GM12878 (cell line): ENCODE data around the gene OR6Y1. TPM values are rescaled to one million over a fixed set of nuclear protein-coding genes. Genes with fewer than 3 reads are reported as not detected.

ENCODE experiments used
- ATAC-seq: fragments of 200-7000 bp; cut with Tn5 transposase; 3 replicates; pipeline ENCODE4 v1.9.1; 2020; ENCODE audit warnings: mild to moderate bottlenecking, moderate library complexity
- BruUV-seq: library from RNA; stranded (reverse); fragments of 400-500 nt; replicated peaks from 2 replicates; lab custom pipeline; 2021; lab: Mats Ljungman, UMichigan
- CTCF ChIA-PET: fragments of 300-600 bp; sonication (Branson Sonifier 250); formaldehyde crosslinking; extraction: SDS; loops from one replicate; lab custom pipeline; 2021; ENCODE audit warnings: inconsistent platforms; lab: Yijun Ruan, JAX
- POLR2A ChIA-PET: fragments of 350-600 bp; formaldehyde crosslinking; extraction: SDS; loops from one replicate; lab custom pipeline; 2021; ENCODE audit warnings: inconsistent platforms; lab: Charles Lee
- RAD21 ChIA-PET: fragments of 300-600 bp; sonication (Branson Sonifier 250); formaldehyde crosslinking; loops from one replicate; lab custom pipeline; 2023; ENCODE audit warnings: antibody characterized with exemption; ENCODE audit not compliant: unreplicated experiment; lab: Charles Lee
- SMC1A ChIA-PET: fragments of 300-600 bp; sonication (Branson Sonifier 250); formaldehyde crosslinking; loops from one replicate; lab custom pipeline; 2023; ENCODE audit not compliant: unreplicated experiment, uncharacterized antibody; lab: Charles Lee
- DNase-seq: peaks from one replicate; pipeline ENCODE4 v3.0.0-alpha.2; 2011; ENCODE audit warnings: low read depth, low spot score
- FAIRE-seq: peaks from 3 replicates; lab custom pipeline; 2011; peaks lifted over from hg19 to GRCh38; lab: Jason Lieb, UNC
- H2AFZ ChIP-seq: 2 replicates; pipeline ENCODE4 v1.6.0; 2011; ENCODE audit warnings: low read depth, low read length, control low read depth; ENCODE audit not compliant: control insufficient read depth
- H3K27ac ChIP-seq: 2 replicates; pipeline ENCODE4 v1.5.1; 2011; ENCODE audit warnings: control low read depth; ENCODE audit not compliant: control insufficient read depth, insufficient read depth
- H3K27me3 ChIP-seq, 2 experiments: replicated peaks in 1 of 2; 2 replicates each; pipeline versions ENCODE4 v1.6.0 to v1.6.1; 2011; ENCODE audit warnings: low read length in 1 of 2; ENCODE audit not compliant: control insufficient read depth in 2 of 2, insufficient read depth in 2 of 2
- H3K36me3 ChIP-seq, 2 experiments: 2 replicates each; pipeline ENCODE4 v1.5.1; 2011; ENCODE audit warnings: low read length in 1 of 2; ENCODE audit not compliant: control insufficient read depth in 2 of 2, insufficient read depth in 2 of 2
- H3K4me1 ChIP-seq: 2 replicates; pipeline ENCODE4 v1.6.1; 2011; ENCODE audit warnings: mild to moderate bottlenecking, low read length, moderate library complexity, mixed read lengths; ENCODE audit not compliant: control insufficient read depth, insufficient read depth
- H3K4me2 ChIP-seq: 2 replicates; pipeline ENCODE4 v1.6.0; 2011; ENCODE audit warnings: control low read depth; ENCODE audit not compliant: control insufficient read depth, insufficient read depth
- H3K4me3 ChIP-seq: fragments of 200-600 bp; sonication (generic); 2 replicates; pipeline ENCODE4 v1.5.1; 2016
- H3K79me2 ChIP-seq: 2 replicates; pipeline ENCODE4 v1.6.0; 2011; ENCODE audit warnings: low read length; ENCODE audit not compliant: control insufficient read depth, insufficient read depth
- H3K9ac ChIP-seq: 2 replicates; pipeline ENCODE4 v1.8.0; 2011; ENCODE audit warnings: low read length, control low read depth, mixed read lengths; ENCODE audit not compliant: control insufficient read depth, insufficient read depth
- H3K9me3 ChIP-seq: replicated peaks from 3 replicates; pipeline ENCODE4 v1.5.1; 2011; ENCODE audit warnings: mild to moderate bottlenecking, low read length; ENCODE audit not compliant: control insufficient read depth, insufficient read depth
- H4K20me1 ChIP-seq: 2 replicates; pipeline ENCODE4 v1.6.0; 2011; ENCODE audit not compliant: control insufficient read depth, insufficient read depth
- CHD1 ChIP-seq: IDR thresholded peaks from 2 replicates; pipeline ENCODE4 v1.6.1; 2012; ENCODE audit warnings: low read depth, low read length, improper control_type of control experiment
- JUNB ChIP-seq: IDR thresholded peaks from 2 replicates; pipeline ENCODE4 v1.6.1; 2016; ENCODE audit warnings: antibody characterized with exemption, mild to moderate bottlenecking
- JUND ChIP-seq: IDR thresholded peaks from 2 replicates; pipeline ENCODE4 v1.6.1; 2012; ENCODE audit warnings: low read depth, mild to moderate bottlenecking, low read length, improper control_type of control experiment, moderate library complexity
- KAT2A ChIP-seq: conservative IDR thresholded peaks from 2 replicates; pipeline ENCODE4 v1.6.1; 2011; ENCODE audit warnings: low read depth, low read length; ENCODE audit not compliant: control insufficient read depth
- MTA3 ChIP-seq: IDR thresholded peaks from 2 replicates; pipeline ENCODE4 v1.6.1; 2012; ENCODE audit warnings: low read length, inconsistent platforms, borderline replicate concordance
- MYC ChIP-seq: IDR thresholded peaks from 2 replicates; pipeline ENCODE4 v1.6.1; 2011; ENCODE audit warnings: mild to moderate bottlenecking, low read length, moderate library complexity, inconsistent platforms; ENCODE audit not compliant: insufficient read depth, insufficient replicate concordance, insufficient read length, severe bottlenecking
- NR2C2 ChIP-seq: IDR thresholded peaks from 2 replicates; pipeline ENCODE4 v1.6.1; 2011; ENCODE audit warnings: borderline replicate concordance, low read depth; ENCODE audit not compliant: control insufficient read depth, insufficient read length
- POLR2AphosphoS2 ChIP-seq: IDR thresholded peaks from 2 replicates; pipeline ENCODE4 v1.6.1; 2011; ENCODE audit warnings: low read depth, mild to moderate bottlenecking, low read length, improper control_type of control experiment, moderate library complexity
- SIX5 ChIP-seq: IDR thresholded peaks from 2 replicates; pipeline ENCODE4 v1.6.1; 2011; ENCODE audit warnings: mild to moderate bottlenecking, low read depth, low read length, moderate library complexity; ENCODE audit not compliant: severe bottlenecking
- SMAD5 ChIP-seq: IDR thresholded peaks from 2 replicates; pipeline ENCODE4 v1.6.1; 2016; ENCODE audit warnings: antibody characterized with exemption, low read depth
- TARDBP ChIP-seq: IDR thresholded peaks from 2 replicates; pipeline ENCODE4 v1.6.1; 2016; ENCODE audit warnings: borderline replicate concordance
- WGBS: methylation state at CpG from one replicate; pipeline ENCODE4 v1.1.6; 2016; ENCODE audit warnings: low lambda C conversion rate; ENCODE audit not compliant: insufficient replicate concordance, insufficient coverage; ENCODE audit errors: missing lambda C conversion rate; 5-methylcytosine and 5-hydroxymethylcytosine counted together
- in situ Hi-C: fragments of 300-500 bp; cut with MboI; formaldehyde crosslinking; loops from 9 replicates; pipeline ENCODE4 v1.14.3; 2018; ENCODE audit warnings: mixed read lengths
- intact Hi-C: fragments of 100-400 bp; cut with micrococcal nuclease; formaldehyde crosslinking; loops from one replicate; pipeline ENCODE4 v1.14.2; 2022; ENCODE audit not compliant: unreplicated experiment
- polyA plus RNA-seq, 11 experiments: library from polyadenylated mRNA; depleted of rRNA in 4 of 11; unstranded in 6 of 11; stranded (reverse) in 5 of 11; fragments of >200 nt; fragmentation: Nextera tagmentation in 4 of 11; fragmentation: Illumina TruSeq in 1 of 11; extraction: Ambion mirVana in 4 of 11; extraction: Trizol in 1 of 11; gene quantifications; 1 replicate in 1 of 11; 2 replicates in 10 of 11; pipeline versions ENCODE4 v1.2.1 to v1.2.3, GENCODE V29; 2011 to 2016; ENCODE audit warnings: inconsistent platforms in 2 of 11, missing spikeins in 2 of 11, low read depth in 1 of 11
- total RNA-seq, 4 experiments: library from RNA; depleted of rRNA in 3 of 4; stranded (reverse); fragments of >200 nt in 3 of 4; fragmentation: Illumina TruSeq in 1 of 4; extraction: Trizol in 1 of 4; gene quantifications; 2 replicates each; pipeline versions ENCODE4 v1.2.1 to v1.2.3, GENCODE V29; 2013 to 2021
- TF ChIP-seq, protein P1 (sequence below): IDR thresholded peaks from 2 replicates; pipeline ENCODE4 v1.6.1; 2012; ENCODE audit warnings: mild to moderate bottlenecking, low read depth, low read length

The OR6Y1 gene
- total and polyA plus RNA-seq, 10 of the 15 experiments (the other 5 are each of a cell fraction or from before 2014, with no cell fraction given) = not detected

GRCh38 chr1:158507511-158507910 lies 46.7 kb downstream of the OR6Y1 start:
- no TSS peak for BruUV-seq
- no peak overlapping the region for H3K9ac ChIP-seq
- in situ Hi-C loops = loop anchor here (5.0 kb wide), 2 partner anchors 490 to 565 kb away; no protein-coding TSS in a partner anchor

DNA sequence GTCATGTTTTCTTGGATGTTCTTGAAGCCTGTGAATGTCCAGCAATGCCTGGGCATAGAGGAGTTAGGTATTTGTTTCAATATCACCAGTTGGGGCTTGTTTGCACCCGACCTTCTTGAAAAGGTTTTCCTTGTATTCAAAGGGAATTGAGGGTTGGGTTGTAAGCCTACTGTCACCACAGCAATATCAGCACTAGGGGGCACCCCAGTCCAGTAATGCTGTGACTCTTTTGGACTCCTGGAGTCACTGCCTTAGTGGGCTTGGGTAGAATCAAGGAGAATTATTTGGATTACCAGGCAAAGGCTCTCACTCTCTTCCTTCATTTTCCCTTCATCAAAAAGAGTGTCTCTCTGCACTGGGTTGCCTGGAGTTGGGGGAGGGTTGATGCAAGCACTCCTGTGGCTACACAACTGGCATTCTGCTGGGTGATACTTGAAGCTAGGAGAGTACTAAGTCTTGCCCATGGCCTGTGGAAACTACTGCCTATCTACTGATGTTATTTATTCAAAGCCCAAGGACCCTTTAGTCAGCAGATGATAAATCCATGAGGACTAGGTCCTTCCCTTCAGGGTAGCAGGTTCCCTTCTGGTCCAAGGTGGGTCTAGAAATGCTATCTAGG lies 47.7 kb downstream of the OR6Y1 start:
- RAD21 ChIA-PET = interaction anchor here (0.6 to 3.1 kb wide), 14 partner anchors 10 to 582 kb away, joined by 3 to 37 read pairs (median 3); partner anchors contain the start of gene MNDA
- H3K9me3 ChIP-seq = no peaks in the 10 kb centered on the region
- H3K4me2 ChIP-seq = no peak overlapping the region
- POLR2A ChIA-PET = no interaction called here
- H3K27me3 ChIP-seq = no peaks in the 10 kb centered on the region; a peak in 1 of 4 replicates
- in situ Hi-C loops (loop anchor here (5.0 kb wide), 2 partner anchors 491 to 566 kb away; no protein-coding TSS in a partner anchor), intact Hi-C loops (loop anchor here (1.0 to 5.0 kb wide), 3 partner anchors 492 to 581 kb away; no protein-coding TSS in a partner anchor)
- no peak overlapping the region for H3K9ac ChIP-seq
- SMC1A ChIA-PET = interaction anchor here (0.6 to 2.6 kb wide), 12 partner anchors 10 to 582 kb away, joined by 3 to 33 read pairs (median 4); no protein-coding TSS in a partner anchor
- 0% methylated on average over 1 of the region's 1 CpG for WGBS
- no peaks in the 10 kb centered on the region for H4K20me1 ChIP-seq
- H3K4me3 ChIP-seq = no peak overlapping the region
- ATAC-seq = peak; percentile 93
- no peak for FAIRE-seq
- CTCF ChIA-PET = interaction anchor here (0.6 to 3.1 kb wide), 20 partner anchors 9 to 584 kb away, joined by 3 to 45 read pairs (median 3); partner anchors contain the start of genes AIM2 and MNDA
- H3K27ac ChIP-seq = no peak overlapping the region
- H3K79me2 ChIP-seq = no peaks in the 10 kb centered on the region
- BruUV-seq = no TSS peak
- H2AFZ ChIP-seq = no peak overlapping the region
- no peaks in the 10 kb centered on the region for H3K4me1 ChIP-seq
- DNase-seq = peak; percentile 8
- H3K36me3 ChIP-seq = no peaks in the 10 kb centered on the region
- no peak for TF ChIP-seq TARDBP
- no peak for TF ChIP-seq CHD1
- no peak for TF ChIP-seq MYC
- TF ChIP-seq JUND = no peak
- TF ChIP-seq SMAD5 = no peak
- TF ChIP-seq, protein P1, sequence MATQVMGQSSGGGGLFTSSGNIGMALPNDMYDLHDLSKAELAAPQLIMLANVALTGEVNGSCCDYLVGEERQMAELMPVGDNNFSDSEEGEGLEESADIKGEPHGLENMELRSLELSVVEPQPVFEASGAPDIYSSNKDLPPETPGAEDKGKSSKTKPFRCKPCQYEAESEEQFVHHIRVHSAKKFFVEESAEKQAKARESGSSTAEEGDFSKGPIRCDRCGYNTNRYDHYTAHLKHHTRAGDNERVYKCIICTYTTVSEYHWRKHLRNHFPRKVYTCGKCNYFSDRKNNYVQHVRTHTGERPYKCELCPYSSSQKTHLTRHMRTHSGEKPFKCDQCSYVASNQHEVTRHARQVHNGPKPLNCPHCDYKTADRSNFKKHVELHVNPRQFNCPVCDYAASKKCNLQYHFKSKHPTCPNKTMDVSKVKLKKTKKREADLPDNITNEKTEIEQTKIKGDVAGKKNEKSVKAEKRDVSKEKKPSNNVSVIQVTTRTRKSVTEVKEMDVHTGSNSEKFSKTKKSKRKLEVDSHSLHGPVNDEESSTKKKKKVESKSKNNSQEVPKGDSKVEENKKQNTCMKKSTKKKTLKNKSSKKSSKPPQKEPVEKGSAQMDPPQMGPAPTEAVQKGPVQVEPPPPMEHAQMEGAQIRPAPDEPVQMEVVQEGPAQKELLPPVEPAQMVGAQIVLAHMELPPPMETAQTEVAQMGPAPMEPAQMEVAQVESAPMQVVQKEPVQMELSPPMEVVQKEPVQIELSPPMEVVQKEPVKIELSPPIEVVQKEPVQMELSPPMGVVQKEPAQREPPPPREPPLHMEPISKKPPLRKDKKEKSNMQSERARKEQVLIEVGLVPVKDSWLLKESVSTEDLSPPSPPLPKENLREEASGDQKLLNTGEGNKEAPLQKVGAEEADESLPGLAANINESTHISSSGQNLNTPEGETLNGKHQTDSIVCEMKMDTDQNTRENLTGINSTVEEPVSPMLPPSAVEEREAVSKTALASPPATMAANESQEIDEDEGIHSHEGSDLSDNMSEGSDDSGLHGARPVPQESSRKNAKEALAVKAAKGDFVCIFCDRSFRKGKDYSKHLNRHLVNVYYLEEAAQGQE = no peak
- no peak for TF ChIP-seq SIX5

More at GRCh38 chr1:158507511-158507910, 46.7 kb downstream of the OR6Y1 start:
- Histone ChIP-seq H3K27me3 (no peaks in the 10 kb centered on the region; a peak in 1 of 4 replicates), H4K20me1 (no peaks in the 10 kb centered on the region), H3K27ac (no peak overlapping the region), H2AFZ (no peak overlapping the region), H3K79me2 (no peaks in the 10 kb centered on the region), H3K4me1 (no peaks in the 10 kb centered on the region), H3K9me3 (no peaks in the 10 kb centered on the region), H3K36me3 (no peaks in the 10 kb centered on the region), H3K4me2 (no peak overlapping the region), H3K4me3 (no peak overlapping the region)
- FAIRE-seq (no peak), DNase-seq (no peak), ATAC-seq (no peak)
- ChIA-PET RAD21 (interaction anchor here (0.7 to 3.1 kb wide), 7 partner anchors 141 to 581 kb away, joined by 3 to 37 read pairs (median 4); no protein-coding TSS in a partner anchor), POLR2A (no interaction called here), CTCF (interaction anchor here (0.9 to 3.1 kb wide), 10 partner anchors 12 to 581 kb away, joined by 3 to 45 read pairs (median 10); a partner anchor contains a TSS), SMC1A (interaction anchor here (0.9 to 2.6 kb wide), 4 partner anchors 490 to 564 kb away, joined by 3 to 33 read pairs (median 14); no protein-coding TSS in a partner anchor)
- 41% methylated on average over 2 of the region's 2 CpGs for WGBS
- no peak for TF ChIP-seq MTA3
- no peak for TF ChIP-seq KAT2A
- TF ChIP-seq JUNB = no peak
- TF ChIP-seq NR2C2 = no peak
- no peak for TF ChIP-seq POLR2AphosphoS2
- intact Hi-C loops = loop anchor here (5.0 kb wide), 2 partner anchors 565 to 580 kb away; no protein-coding TSS in a partner anchor
